SK-N-SH treated with all-trans-retinoic acid at 6 μM for 48 hours (cell line): Measurements from ENCODE around the gene LRRIQ1.

ENCODE experiments used
- ATAC-seq: fragments of 200-7000 bp; cut with Tn5 transposase; 3 replicates; pipeline ENCODE4 v1.9.1; 2020; ENCODE audit warnings: mild to moderate bottlenecking, moderate library complexity
- ARNTL ChIP-seq: fragments of 450-650 bp; formaldehyde crosslinking; IDR thresholded peaks from 2 replicates; pipeline ENCODE4 v1.5.0; 2020; ENCODE audit warnings: low read depth, mild to moderate bottlenecking, moderate library complexity, borderline replicate concordance
- BACH2 ChIP-seq: fragments of 250-450 bp; sonication (Bioruptor Pico); IDR thresholded peaks from 2 replicates; pipeline ENCODE4 v1.9.0; 2021; ENCODE audit warnings: mild to moderate bottlenecking, borderline replicate concordance
- CREB5 ChIP-seq: fragments of 250-450 bp; sonication (Bioruptor Pico); IDR thresholded peaks from 2 replicates; pipeline ENCODE4 v1.5.1; 2020; ENCODE audit warnings: low read depth, mild to moderate bottlenecking, moderate library complexity
- CSDC2 ChIP-seq: fragments of 250-450 bp; sonication (Bioruptor Pico); IDR thresholded peaks from 2 replicates; pipeline ENCODE4 v1.5.0; 2020; ENCODE audit warnings: mild to moderate bottlenecking, moderate library complexity
- CSRNP3 ChIP-seq: fragments of 250-450 bp; sonication (Bioruptor Pico); IDR thresholded peaks from 2 replicates; pipeline ENCODE4 v1.5.1; 2021; ENCODE audit warnings: mild to moderate bottlenecking, moderate library complexity
- ESRRG ChIP-seq: fragments of 250-450 bp; sonication (Bioruptor Pico); IDR thresholded peaks from 2 replicates; pipeline ENCODE4 v1.6.1; 2021; ENCODE audit warnings: mild to moderate bottlenecking
- GLIS3 ChIP-seq: fragments of 250-450 bp; sonication (Bioruptor Pico); IDR thresholded peaks from 2 replicates; pipeline ENCODE4 v1.5.0; 2020; ENCODE audit warnings: mild to moderate bottlenecking, moderate library complexity
- ISL1 ChIP-seq: fragments of 250-450 bp; sonication (Bioruptor Pico); IDR thresholded peaks from 2 replicates; pipeline ENCODE4 v2.1.2; 2022; ENCODE audit warnings: mild to moderate bottlenecking, moderate library complexity
- PATZ1 ChIP-seq: fragments of 250-450 bp; sonication (Bioruptor Pico); IDR thresholded peaks from 2 replicates; pipeline ENCODE4 v1.8.0; 2020; ENCODE audit warnings: mild to moderate bottlenecking, moderate library complexity, borderline replicate concordance
- POU6F1 ChIP-seq: fragments of 250-450 bp; sonication (Bioruptor Pico); IDR thresholded peaks from 2 replicates; pipeline ENCODE4 v1.8.0; 2021; ENCODE audit warnings: low read depth, mild to moderate bottlenecking, moderate library complexity, borderline replicate concordance
- PPARA ChIP-seq: fragments of 250-450 bp; sonication (Bioruptor Pico); IDR thresholded peaks from 2 replicates; pipeline ENCODE4 v1.5.0; 2020; ENCODE audit warnings: mild to moderate bottlenecking, borderline replicate concordance
- RARB ChIP-seq: fragments of 250-450 bp; sonication (Bioruptor Pico); IDR thresholded peaks from 2 replicates; pipeline ENCODE4 v1.8.0; 2021; ENCODE audit warnings: mild to moderate bottlenecking, moderate library complexity
- SNAI2 ChIP-seq: fragments of 250-450 bp; sonication (Bioruptor Pico); IDR thresholded peaks from 2 replicates; pipeline ENCODE4 v1.5.0; 2020; ENCODE audit warnings: mild to moderate bottlenecking, moderate library complexity
- TCF4 ChIP-seq: fragments of 250-450 bp; sonication (Bioruptor Pico); IDR thresholded peaks from 2 replicates; pipeline ENCODE4 v1.8.0; 2021; ENCODE audit warnings: mild to moderate bottlenecking, moderate library complexity, borderline replicate concordance
- TOX ChIP-seq: fragments of 250-450 bp; sonication (Bioruptor Pico); IDR thresholded peaks from 2 replicates; pipeline ENCODE4 v1.8.0; 2021; ENCODE audit warnings: mild to moderate bottlenecking, moderate library complexity, borderline replicate concordance
- TSHZ2 ChIP-seq: fragments of 250-450 bp; sonication (Bioruptor Pico); IDR thresholded peaks from 2 replicates; pipeline ENCODE4 v1.5.0; 2020; ENCODE audit warnings: mild to moderate bottlenecking, moderate library complexity
- ZC3H10 ChIP-seq: fragments of 250-450 bp; sonication (Bioruptor Pico); IDR thresholded peaks from 2 replicates; pipeline ENCODE4 v1.5.1; 2021; ENCODE audit warnings: mild to moderate bottlenecking, moderate library complexity
- ZFP30 ChIP-seq: fragments of 450-650 bp; formaldehyde crosslinking; IDR thresholded peaks from 2 replicates; pipeline ENCODE4 v1.5.0; 2022; ENCODE audit warnings: mild to moderate bottlenecking, moderate library complexity
- ZNF565 ChIP-seq: fragments of 450-650 bp; formaldehyde crosslinking; conservative IDR thresholded peaks from 2 replicates; pipeline ENCODE4 v1.5.0; 2020; ENCODE audit warnings: low read depth, mild to moderate bottlenecking, moderate library complexity
- ZNF8 ChIP-seq: fragments of 450-650 bp; formaldehyde crosslinking; IDR thresholded peaks from 2 replicates; pipeline ENCODE4 v1.5.0; 2020; ENCODE audit warnings: mild to moderate bottlenecking, moderate library complexity

Gene LRRIQ1

GRCh38 chr12:85017133-85017532, 19.0 kb upstream of the LRRIQ1 start:
- TF ChIP-seq GLIS3 (CRISPR knock-in tag): no peak
- no peak for TF ChIP-seq ZNF8 (CRISPR knock-in tag)
- no peak for TF ChIP-seq POU6F1 (CRISPR knock-in tag)
- no peak for TF ChIP-seq ZFP30
- no peak for TF ChIP-seq SNAI2 (CRISPR knock-in tag)
- TF ChIP-seq CSRNP3: no peak
- no peak for TF ChIP-seq ZNF565 (CRISPR knock-in tag)
- no peak for ATAC-seq

- no peak for ATAC-seq
- TF ChIP-seq ARNTL (CRISPR knock-in tag) (no peak), CSDC2 (CRISPR knock-in tag) (no peak), ZNF8 (CRISPR knock-in tag) (no peak), GLIS3 (CRISPR knock-in tag) (no peak), CREB5 (CRISPR knock-in tag) (no peak), TCF4 (CRISPR knock-in tag) (no peak), RARB (no peak), SNAI2 (CRISPR knock-in tag) (no peak), ESRRG (CRISPR knock-in tag) (no peak), TOX (no peak), ZC3H10 (CRISPR knock-in tag) (no peak), TSHZ2 (CRISPR knock-in tag) (no peak), CSRNP3 (no peak), ZNF565 (CRISPR knock-in tag) (no peak), ISL1 (no peak), PPARA (CRISPR knock-in tag) (no peak)
These were observed 18.5 kb upstream of the LRRIQ1 start for GRCh38 chr12:85017618-85018017.

GRCh38 chr12:85018098-85018497, 18.1 kb upstream of the LRRIQ1 start:
- TF ChIP-seq CSRNP3 (no peak), ISL1 (no peak), POU6F1 (CRISPR knock-in tag) (no peak), CREB5 (CRISPR knock-in tag) (no peak), SNAI2 (CRISPR knock-in tag) (no peak), GLIS3 (CRISPR knock-in tag) (no peak), PATZ1 (no peak), BACH2 (no peak)
- no peak for ATAC-seq
